Skeletal muscle tissue (tissue), 5 donors: Measurements from ENCODE around the gene ZRANB1. TPM values are rescaled to one million over a fixed set of nuclear protein-coding genes. Genes with fewer than 3 reads are reported as not detected.
A peak's percentile ranks its signal among the peaks of the same experiment; 100 is the strongest.

ENCODE experiments used
- H3K27ac ChIP-seq: one replicate; pipeline ENCODE4 v1.7.0; 2013; ENCODE audit warnings: mild to moderate bottlenecking, low read depth, low read length, inconsistent platforms
- H3K27me3 ChIP-seq, 3 donors: one replicate each; pipeline ENCODE4 v1.7.0; 2013; ENCODE audit warnings: low read length in 3 of 3; ENCODE audit not compliant: control insufficient read depth in 3 of 3, insufficient read depth in 3 of 3
- H3K36me3 ChIP-seq, 3 donors: one replicate each; pipeline ENCODE4 v1.7.0; 2013; ENCODE audit warnings: low read length in 3 of 3; ENCODE audit not compliant: control insufficient read depth in 3 of 3, insufficient read depth in 3 of 3
- H3K4me1 ChIP-seq, 3 donors: one replicate each; pipeline ENCODE4 v1.7.0; 2013; ENCODE audit warnings: low read length in 3 of 3, mild to moderate bottlenecking in 3 of 3; ENCODE audit not compliant: control insufficient read depth in 3 of 3, insufficient read depth in 3 of 3
- H3K4me3 ChIP-seq, 3 donors: one replicate each; pipeline ENCODE4 v1.7.0; 2013; ENCODE audit warnings: low read length in 3 of 3
- H3K9ac ChIP-seq, 3 donors: one replicate each; pipeline ENCODE4 v1.7.0; 2013; ENCODE audit warnings: low read length in 3 of 3, mild to moderate bottlenecking in 3 of 3, moderate library complexity in 2 of 3, low read depth in 1 of 3
- H3K9me3 ChIP-seq, 3 donors: one replicate each; pipeline ENCODE4 v1.7.0; 2013; ENCODE audit warnings: low read length in 3 of 3; ENCODE audit not compliant: control insufficient read depth in 3 of 3
- small RNA-seq: library from RNA; depleted of rRNA; stranded (forward); fragments of <200 nt; gene quantifications from one replicate; pipeline ENCODE3, GENCODE V24; 2014
- total RNA-seq: library from RNA; depleted of rRNA; stranded (reverse); fragments of >200 nt; gene quantifications from one replicate; pipeline ENCODE4 v1.2.3, GENCODE V29; 2014
- donor health status: Osteomylitis.

ZRANB1 gene
- total RNA-seq, 1 donor from 2014 or later = 36.5 TPM

- H3K27me3 ChIP-seq = no peaks in the 10 kb centered on the region
- no peak overlapping the region for H3K9ac ChIP-seq
- no peak overlapping the region for H3K4me3 ChIP-seq
- H3K4me1 ChIP-seq = peaks cover 44 to 77% (median 65%) of the 10 kb centered on the region in 3 donors
- H3K9me3 ChIP-seq = no peaks in the 10 kb centered on the region
- H3K27ac ChIP-seq = peak overlapping the region; percentile 12
- H3K36me3 ChIP-seq = peaks cover 0 to 13% (median 4%) of the 10 kb centered on the region in 3 donors
Measured at GRCh38 chr10:125037145-125037877, 95.4 kb downstream of the ZRANB1 start.

Small RNA genes lying within 50 kb of the gene (small RNA-seq; reads per million reads assigned to genes)
- not detected for gene MIR4296

Other genes with a start within 250 kb of the ZRANB1 start
- gene FAM53B, start 197.7 kb upstream of the ZRANB1 start, total RNA-seq = 32.4 TPM
- gene EEF1AKMT2, start 150.2 kb upstream of the ZRANB1 start, total RNA-seq = 14.1 TPM
- gene ABRAXAS2, start 140.3 kb upstream of the ZRANB1 start, total RNA-seq = 11.0 TPM
- 32.9 TPM for gene CTBP2, start 218.4 kb downstream of the ZRANB1 start, total RNA-seq